GM12878 (cell line): ENCODE data around the gene PLXND1. TPM values are rescaled to one million over a fixed set of nuclear protein-coding genes. Genes with fewer than 3 reads are reported as not detected.

ENCODE experiments used
- ATAC-seq: fragments of 200-7000 bp; cut with Tn5 transposase; 3 replicates; pipeline ENCODE4 v1.9.1; 2020; ENCODE audit warnings: mild to moderate bottlenecking, moderate library complexity
- BruUV-seq: library from RNA; stranded (reverse); fragments of 400-500 nt; replicated peaks from 2 replicates; lab custom pipeline; 2021; lab: Mats Ljungman, UMichigan
- CTCF ChIA-PET: fragments of 300-600 bp; sonication (Branson Sonifier 250); formaldehyde crosslinking; extraction: SDS; loops from one replicate; lab custom pipeline; 2021; ENCODE audit warnings: inconsistent platforms; lab: Yijun Ruan, JAX
- POLR2A ChIA-PET: fragments of 350-600 bp; formaldehyde crosslinking; extraction: SDS; loops from one replicate; lab custom pipeline; 2021; ENCODE audit warnings: inconsistent platforms; lab: Charles Lee
- RAD21 ChIA-PET: fragments of 300-600 bp; sonication (Branson Sonifier 250); formaldehyde crosslinking; loops from one replicate; lab custom pipeline; 2023; ENCODE audit warnings: antibody characterized with exemption; ENCODE audit not compliant: unreplicated experiment; lab: Charles Lee
- SMC1A ChIA-PET: fragments of 300-600 bp; sonication (Branson Sonifier 250); formaldehyde crosslinking; loops from one replicate; lab custom pipeline; 2023; ENCODE audit not compliant: unreplicated experiment, uncharacterized antibody; lab: Charles Lee
- DNase-seq: peaks from one replicate; pipeline ENCODE4 v3.0.0-alpha.2; 2011; ENCODE audit warnings: low read depth, low spot score
- FAIRE-seq: peaks from 3 replicates; lab custom pipeline; 2011; peaks lifted over from hg19 to GRCh38; lab: Jason Lieb, UNC
- H2AFZ ChIP-seq: 2 replicates; pipeline ENCODE4 v1.6.0; 2011; ENCODE audit warnings: low read depth, low read length, control low read depth; ENCODE audit not compliant: control insufficient read depth
- H3K27ac ChIP-seq: 2 replicates; pipeline ENCODE4 v1.5.1; 2011; ENCODE audit warnings: control low read depth; ENCODE audit not compliant: control insufficient read depth, insufficient read depth
- H3K27me3 ChIP-seq, 2 experiments: replicated peaks in 1 of 2; 2 replicates each; pipeline versions ENCODE4 v1.6.0 to v1.6.1; 2011; ENCODE audit warnings: low read length in 1 of 2; ENCODE audit not compliant: control insufficient read depth in 2 of 2, insufficient read depth in 2 of 2
- H3K36me3 ChIP-seq, 2 experiments: 2 replicates each; pipeline ENCODE4 v1.5.1; 2011; ENCODE audit warnings: low read length in 1 of 2; ENCODE audit not compliant: control insufficient read depth in 2 of 2, insufficient read depth in 2 of 2
- H3K4me1 ChIP-seq: 2 replicates; pipeline ENCODE4 v1.6.1; 2011; ENCODE audit warnings: mild to moderate bottlenecking, low read length, moderate library complexity, mixed read lengths; ENCODE audit not compliant: control insufficient read depth, insufficient read depth
- H3K4me2 ChIP-seq: 2 replicates; pipeline ENCODE4 v1.6.0; 2011; ENCODE audit warnings: control low read depth; ENCODE audit not compliant: control insufficient read depth, insufficient read depth
- H3K4me3 ChIP-seq: fragments of 200-600 bp; sonication (generic); 2 replicates; pipeline ENCODE4 v1.5.1; 2016
- H3K79me2 ChIP-seq: 2 replicates; pipeline ENCODE4 v1.6.0; 2011; ENCODE audit warnings: low read length; ENCODE audit not compliant: control insufficient read depth, insufficient read depth
- H3K9ac ChIP-seq: 2 replicates; pipeline ENCODE4 v1.8.0; 2011; ENCODE audit warnings: low read length, control low read depth, mixed read lengths; ENCODE audit not compliant: control insufficient read depth, insufficient read depth
- H3K9me3 ChIP-seq: replicated peaks from 3 replicates; pipeline ENCODE4 v1.5.1; 2011; ENCODE audit warnings: mild to moderate bottlenecking, low read length; ENCODE audit not compliant: control insufficient read depth, insufficient read depth
- H4K20me1 ChIP-seq: 2 replicates; pipeline ENCODE4 v1.6.0; 2011; ENCODE audit not compliant: control insufficient read depth, insufficient read depth
- CHD4 ChIP-seq: fragments of 200-600 bp; sonication (generic); IDR thresholded peaks from 2 replicates; pipeline ENCODE4 v1.6.1; 2016; ENCODE audit warnings: mild to moderate bottlenecking
- HCFC1 ChIP-seq: fragments of 150-350 bp; IDR thresholded peaks from 2 replicates; pipeline ENCODE4 v1.6.1; 2014; ENCODE audit warnings: low read length
- MAX ChIP-seq: IDR thresholded peaks from 2 replicates; pipeline ENCODE4 v1.6.1; 2012; ENCODE audit warnings: low read depth, low read length, improper control_type of control experiment
- SIN3A ChIP-seq: IDR thresholded peaks from 2 replicates; pipeline ENCODE4 v1.6.1; 2012; ENCODE audit warnings: low read depth, low read length, improper control_type of control experiment
- ZBTB33 ChIP-seq: fragments of 450-650 bp; IDR thresholded peaks from 2 replicates; pipeline ENCODE4 v1.6.1; 2017; ENCODE audit warnings: mild to moderate bottlenecking
- WGBS: methylation state at CpG from one replicate; pipeline ENCODE4 v1.1.6; 2016; ENCODE audit warnings: low lambda C conversion rate; ENCODE audit not compliant: insufficient replicate concordance, insufficient coverage; ENCODE audit errors: missing lambda C conversion rate; 5-methylcytosine and 5-hydroxymethylcytosine counted together
- in situ Hi-C: fragments of 300-500 bp; cut with MboI; formaldehyde crosslinking; loops from 9 replicates; pipeline ENCODE4 v1.14.3; 2018; ENCODE audit warnings: mixed read lengths
- intact Hi-C: fragments of 100-400 bp; cut with micrococcal nuclease; formaldehyde crosslinking; loops from one replicate; pipeline ENCODE4 v1.14.2; 2022; ENCODE audit not compliant: unreplicated experiment
- polyA plus RNA-seq, 11 experiments: library from polyadenylated mRNA; depleted of rRNA in 4 of 11; unstranded in 6 of 11; stranded (reverse) in 5 of 11; fragments of >200 nt; fragmentation: Nextera tagmentation in 4 of 11; fragmentation: Illumina TruSeq in 1 of 11; extraction: Ambion mirVana in 4 of 11; extraction: Trizol in 1 of 11; gene quantifications; 1 replicate in 1 of 11; 2 replicates in 10 of 11; pipeline versions ENCODE4 v1.2.1 to v1.2.3, GENCODE V29; 2011 to 2016; ENCODE audit warnings: inconsistent platforms in 2 of 11, missing spikeins in 2 of 11, low read depth in 1 of 11
- total RNA-seq, 4 experiments: library from RNA; depleted of rRNA in 3 of 4; stranded (reverse); fragments of >200 nt in 3 of 4; fragmentation: Illumina TruSeq in 1 of 4; extraction: Trizol in 1 of 4; gene quantifications; 2 replicates each; pipeline versions ENCODE4 v1.2.1 to v1.2.3, GENCODE V29; 2013 to 2021
- TF ChIP-seq, protein P1 (sequence below): fragments of 150-350 bp; IDR thresholded peaks from 2 replicates; pipeline ENCODE4 v1.6.1; 2016; ENCODE audit warnings: low read depth, low read length

The PLXND1 gene
- total and polyA plus RNA-seq, 10 of the 15 experiments (the other 5 are each of a cell fraction or from before 2014, with no cell fraction given) = 0.01 to 2.3 (median 0.72) TPM; not detected in 7

DNA sequence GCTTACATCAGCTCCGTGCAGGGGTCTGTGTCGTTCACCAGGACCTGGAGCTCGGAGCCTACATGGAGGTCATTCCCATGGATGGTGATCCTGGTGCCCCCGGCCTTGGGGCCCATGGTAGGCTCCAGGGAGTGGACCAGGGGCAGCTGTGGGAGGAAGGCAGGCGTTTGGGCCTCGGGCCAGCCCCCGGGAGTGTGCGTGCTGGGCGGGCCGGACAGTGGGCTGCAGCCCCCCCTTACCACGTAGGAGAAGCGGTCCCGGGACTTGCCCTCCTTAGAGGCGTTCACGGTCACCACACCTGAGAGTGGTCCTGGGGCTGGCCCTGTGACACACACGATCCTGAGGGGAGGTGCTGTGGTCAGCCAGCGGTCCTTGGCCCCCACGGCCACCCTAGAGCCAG lies 33.9 kb downstream of the PLXND1 start (continued):
- TF ChIP-seq, protein P1, sequence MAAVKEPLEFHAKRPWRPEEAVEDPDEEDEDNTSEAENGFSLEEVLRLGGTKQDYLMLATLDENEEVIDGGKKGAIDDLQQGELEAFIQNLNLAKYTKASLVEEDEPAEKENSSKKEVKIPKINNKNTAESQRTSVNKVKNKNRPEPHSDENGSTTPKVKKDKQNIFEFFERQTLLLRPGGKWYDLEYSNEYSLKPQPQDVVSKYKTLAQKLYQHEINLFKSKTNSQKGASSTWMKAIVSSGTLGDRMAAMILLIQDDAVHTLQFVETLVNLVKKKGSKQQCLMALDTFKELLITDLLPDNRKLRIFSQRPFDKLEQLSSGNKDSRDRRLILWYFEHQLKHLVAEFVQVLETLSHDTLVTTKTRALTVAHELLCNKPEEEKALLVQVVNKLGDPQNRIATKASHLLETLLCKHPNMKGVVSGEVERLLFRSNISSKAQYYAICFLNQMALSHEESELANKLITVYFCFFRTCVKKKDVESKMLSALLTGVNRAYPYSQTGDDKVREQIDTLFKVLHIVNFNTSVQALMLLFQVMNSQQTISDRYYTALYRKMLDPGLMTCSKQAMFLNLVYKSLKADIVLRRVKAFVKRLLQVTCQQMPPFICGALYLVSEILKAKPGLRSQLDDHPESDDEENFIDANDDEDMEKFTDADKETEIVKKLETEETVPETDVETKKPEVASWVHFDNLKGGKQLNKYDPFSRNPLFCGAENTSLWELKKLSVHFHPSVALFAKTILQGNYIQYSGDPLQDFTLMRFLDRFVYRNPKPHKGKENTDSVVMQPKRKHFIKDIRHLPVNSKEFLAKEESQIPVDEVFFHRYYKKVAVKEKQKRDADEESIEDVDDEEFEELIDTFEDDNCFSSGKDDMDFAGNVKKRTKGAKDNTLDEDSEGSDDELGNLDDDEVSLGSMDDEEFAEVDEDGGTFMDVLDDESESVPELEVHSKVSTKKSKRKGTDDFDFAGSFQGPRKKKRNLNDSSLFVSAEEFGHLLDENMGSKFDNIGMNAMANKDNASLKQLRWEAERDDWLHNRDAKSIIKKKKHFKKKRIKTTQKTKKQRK = no peak
- TF ChIP-seq ZBTB33 (no peak), CHD4 (no peak), MAX (no peak)
- TF ChIP-seq, all 136 proteins: peak for 0

DNA sequence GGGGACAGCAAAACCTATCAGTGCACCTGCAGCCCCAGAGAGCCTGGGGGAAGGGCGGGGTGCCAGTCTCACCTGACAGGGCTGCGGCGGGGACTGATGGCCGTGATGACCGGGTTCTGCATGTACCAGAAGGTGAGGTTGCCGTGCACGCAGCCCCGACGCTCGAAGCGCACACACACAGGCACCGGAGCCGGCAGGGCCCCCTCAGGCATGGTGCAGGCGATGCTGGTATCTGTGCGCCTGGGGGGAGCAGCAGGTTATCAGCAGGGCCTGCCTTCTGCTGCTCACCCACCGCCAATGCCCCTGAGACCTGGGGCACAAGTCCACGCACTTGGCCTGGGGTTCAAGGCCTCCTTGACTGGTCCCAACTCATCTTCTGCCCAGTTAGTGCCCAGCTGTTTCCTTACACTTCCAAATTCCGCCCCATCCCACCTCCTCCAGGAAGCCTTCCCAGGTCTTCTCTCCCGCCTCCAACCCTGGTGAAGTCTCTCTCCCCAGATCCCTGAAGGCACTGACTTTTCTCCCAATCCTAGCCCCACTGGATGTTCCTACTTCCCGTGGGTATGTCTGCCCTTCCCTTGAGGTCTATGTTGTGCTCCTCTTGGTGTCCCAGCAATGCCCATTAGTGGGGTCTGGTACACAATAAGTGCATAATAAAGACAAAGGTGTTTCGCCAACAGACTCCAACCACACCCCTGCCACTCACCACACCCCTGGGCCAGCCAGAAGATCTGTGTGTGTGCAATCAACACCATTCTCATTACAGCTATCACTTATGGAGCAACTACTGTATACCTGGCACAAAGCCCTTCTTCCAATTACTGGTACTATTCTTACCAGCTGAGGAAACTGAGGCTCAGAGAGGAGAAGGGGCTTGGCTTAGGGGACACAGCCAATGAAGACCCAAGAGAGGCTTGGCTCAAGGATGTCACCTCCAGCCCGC lies 34.6 kb downstream of the PLXND1 start:
- Histone ChIP-seq H3K27ac (no peak overlapping the region), H3K36me3 (no peaks in the 10 kb centered on the region), H3K4me2 (no peak overlapping the region), H3K27me3 (no peaks in the 10 kb centered on the region), H3K79me2 (no peaks in the 10 kb centered on the region), H3K4me1 (peaks cover 6% of the 10 kb centered on the region), H3K9ac (no peak overlapping the region), H3K4me3 (no peak overlapping the region), H4K20me1 (no peaks in the 10 kb centered on the region), H3K9me3 (no peaks in the 10 kb centered on the region), H2AFZ (no peak overlapping the region)
- no TSS peak for BruUV-seq
- WGBS = 56% methylated on average over 22 of the region's 22 CpGs
- ChIA-PET POLR2A (no interaction called here), RAD21 (no interaction called here), SMC1A (no interaction called here), CTCF (no interaction called here)
- intact Hi-C loops = no loop called here
- TF ChIP-seq SIN3A = no peak
- no peak for TF ChIP-seq HCFC1
- in situ Hi-C loops = no loop called here
- no peak for FAIRE-seq
- no peak for DNase-seq
- no peak for ATAC-seq
